ENCODE results near the gene HMGA1.

The HMGA1 gene

DNA sequence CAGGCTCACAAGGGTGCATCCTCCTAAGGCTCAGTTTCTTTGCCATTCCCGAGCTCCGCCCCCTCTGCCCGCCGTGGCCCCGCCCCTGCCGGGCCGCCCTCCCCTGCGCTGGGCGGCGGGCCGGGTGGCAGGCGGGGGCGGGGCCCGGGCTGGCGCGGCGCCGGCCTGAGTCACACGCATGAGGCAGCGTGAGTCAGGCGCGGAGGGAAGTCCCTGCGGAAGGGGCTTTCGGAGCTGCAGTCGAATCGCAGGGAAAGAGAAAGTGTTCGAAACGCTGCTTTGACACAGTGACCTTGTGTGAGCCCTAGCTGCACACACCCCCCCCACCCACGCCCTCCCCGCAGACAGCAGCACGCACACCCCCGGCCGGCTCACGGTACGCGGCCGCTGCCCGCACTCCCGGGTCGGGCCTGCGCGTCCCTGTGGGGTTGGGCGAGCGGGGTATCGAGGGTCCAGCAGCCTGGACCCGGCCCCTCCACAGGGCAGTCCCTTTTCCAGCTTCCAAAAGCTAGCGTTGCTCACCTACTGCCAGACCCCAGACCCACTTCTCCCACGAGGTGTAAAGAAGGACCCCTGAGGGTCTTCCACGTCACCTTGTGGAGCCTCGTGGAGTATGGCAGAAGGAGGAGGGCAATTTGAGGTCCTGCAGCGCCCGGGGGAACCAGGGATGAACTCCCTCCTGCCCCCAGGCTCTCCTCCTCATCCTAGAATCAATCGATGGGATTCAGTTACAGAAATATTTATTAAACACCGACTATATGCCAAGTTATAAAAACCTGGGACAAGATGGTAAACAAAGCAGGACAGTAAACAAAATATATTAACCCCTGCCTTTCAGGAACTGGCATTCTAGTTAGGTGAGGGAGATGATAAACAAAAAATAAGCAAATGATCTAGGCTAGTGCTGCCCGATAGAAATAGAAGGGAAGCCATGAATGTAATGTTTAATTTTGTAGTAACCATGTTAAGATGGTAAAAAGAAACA lies 12.4 kb upstream of the HMGA1 start:
- peak; percentile 95 for DNase-seq

DNA sequence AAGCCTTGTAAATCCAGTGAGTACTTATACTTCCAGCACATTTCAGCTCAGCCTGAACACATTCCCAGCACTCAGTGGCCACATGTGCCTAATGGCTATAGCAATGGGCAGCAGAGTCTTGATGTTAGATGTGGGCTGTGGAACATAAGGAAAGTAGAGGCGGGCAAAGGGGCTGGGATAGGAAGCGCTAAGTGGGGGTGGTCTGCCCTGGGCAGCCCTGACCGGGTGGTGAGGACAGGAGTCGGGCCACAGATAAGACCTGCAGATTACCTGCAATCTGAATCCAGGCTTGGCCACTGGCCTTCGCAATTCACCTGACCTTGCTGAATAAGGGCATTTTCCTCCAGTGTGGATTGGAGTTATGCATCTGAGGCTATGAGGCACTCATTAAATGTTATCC lies 11.1 kb upstream of the HMGA1 start:
- no peak for DNase-seq

DNA sequence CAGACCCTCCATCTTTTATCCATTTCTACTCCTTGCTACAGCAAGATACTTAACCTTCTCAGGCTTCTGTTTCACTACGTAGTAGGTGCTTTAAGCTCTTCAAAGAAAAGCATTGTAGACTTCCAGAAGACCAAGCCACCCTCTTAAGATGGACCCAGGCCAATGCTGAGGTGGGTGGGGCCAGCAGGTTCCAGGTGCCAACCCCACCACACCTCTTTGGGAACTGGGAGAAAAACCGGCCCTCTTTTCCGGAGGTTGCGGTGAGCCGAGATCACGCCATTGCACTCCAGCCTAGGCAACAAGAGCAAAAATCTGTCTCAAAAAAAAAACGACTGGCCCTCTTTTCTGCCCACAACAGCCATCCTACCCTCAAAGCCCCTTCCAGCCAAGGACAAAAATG lies 10.6 kb upstream of the HMGA1 start:
- no peak for DNase-seq

DNA sequence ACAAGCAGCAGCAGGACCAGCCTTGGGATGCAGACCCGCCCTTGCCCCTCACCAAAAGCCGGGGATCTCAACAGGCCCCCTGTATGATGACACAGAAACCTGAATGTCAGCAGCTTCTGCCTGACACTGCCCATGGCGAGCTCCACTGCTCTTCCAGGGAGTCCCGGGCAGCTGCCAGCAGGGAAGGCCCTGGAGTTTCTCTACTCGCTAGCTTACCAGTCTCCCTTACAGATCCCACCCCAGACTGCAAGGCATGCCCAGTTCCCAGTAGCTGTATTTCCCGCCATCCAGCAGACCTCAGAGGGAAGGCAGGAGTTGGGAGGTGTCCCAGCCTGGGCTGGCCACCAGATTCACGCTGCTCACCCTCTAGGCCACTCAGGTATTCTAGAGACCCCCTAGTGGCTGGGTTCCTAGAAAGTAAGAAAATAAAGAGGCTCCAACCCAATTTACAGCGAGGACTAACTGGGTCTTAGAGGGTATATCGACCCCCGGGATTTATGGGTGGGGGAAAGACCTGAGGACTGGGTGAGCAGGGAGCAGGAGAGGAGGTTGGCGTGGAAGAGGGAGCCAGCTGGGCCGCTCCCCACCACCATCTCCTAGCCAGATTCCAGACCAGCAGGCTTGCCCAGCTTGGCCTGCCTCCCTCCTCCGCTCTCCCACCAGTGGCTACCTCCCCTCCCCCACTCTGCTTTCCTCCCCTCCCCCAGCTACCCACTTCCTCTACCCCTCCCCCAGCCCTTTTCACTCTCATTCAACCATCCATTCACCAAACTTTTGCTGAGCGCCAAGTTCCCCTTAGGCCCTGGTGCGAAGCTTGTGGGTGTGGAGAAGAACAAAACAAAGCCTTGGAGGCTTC lies 9.7 kb upstream of the HMGA1 start:
- DNase-seq, result no peak

DNA sequence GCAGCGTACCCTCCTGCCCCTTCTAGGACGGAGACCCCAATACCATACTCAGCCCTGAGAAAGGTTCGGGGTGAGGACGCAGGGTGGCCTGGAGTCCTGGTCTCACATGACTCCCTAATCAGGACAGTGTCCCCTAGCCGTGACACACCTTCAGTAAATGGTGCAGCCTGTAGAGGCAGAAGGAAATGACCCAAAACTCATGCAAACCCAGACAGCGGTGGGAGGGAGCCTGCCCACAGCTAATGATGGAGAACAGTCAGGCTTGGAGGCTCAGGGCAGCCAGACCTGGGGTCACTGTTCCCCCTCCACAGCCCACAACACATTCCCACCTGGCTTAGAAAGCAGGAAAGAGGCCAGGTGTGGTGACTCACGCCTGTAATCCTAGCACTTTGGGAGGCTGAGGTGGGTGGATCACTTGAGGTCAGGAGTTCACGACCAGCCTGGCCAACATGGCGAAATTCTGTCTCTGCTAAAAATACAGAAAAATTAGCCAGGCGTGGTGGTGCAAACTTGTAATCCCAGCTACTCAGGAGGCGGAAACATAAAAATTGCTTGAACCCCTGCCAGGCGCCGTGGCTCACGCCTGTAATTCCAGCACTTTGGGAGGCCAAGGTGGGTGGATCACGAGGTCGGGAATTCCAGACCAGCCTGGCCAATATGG lies 8.8 kb upstream of the HMGA1 start:
- no peak for DNase-seq

DNA sequence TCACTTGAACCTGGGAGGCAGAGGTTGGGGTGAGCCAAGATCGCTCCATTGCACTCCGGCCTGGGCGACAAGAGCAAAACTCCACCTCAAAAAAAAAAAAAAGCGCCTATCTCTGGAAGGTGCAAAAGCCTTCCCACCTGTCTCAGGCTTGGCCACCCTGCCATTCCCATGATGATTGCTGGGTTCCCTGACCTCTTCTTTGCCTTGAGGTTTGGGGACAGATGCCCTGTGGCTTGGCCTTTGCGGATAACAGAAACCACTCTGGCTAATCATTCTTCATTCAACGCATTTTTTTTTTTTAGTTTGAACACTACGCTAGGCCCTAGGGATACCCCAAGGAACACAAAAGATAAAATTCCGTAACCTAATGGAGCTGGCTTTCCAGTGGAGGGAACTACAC lies 6.8 kb upstream of the HMGA1 start:
- DNase-seq, result no peak

DNA sequence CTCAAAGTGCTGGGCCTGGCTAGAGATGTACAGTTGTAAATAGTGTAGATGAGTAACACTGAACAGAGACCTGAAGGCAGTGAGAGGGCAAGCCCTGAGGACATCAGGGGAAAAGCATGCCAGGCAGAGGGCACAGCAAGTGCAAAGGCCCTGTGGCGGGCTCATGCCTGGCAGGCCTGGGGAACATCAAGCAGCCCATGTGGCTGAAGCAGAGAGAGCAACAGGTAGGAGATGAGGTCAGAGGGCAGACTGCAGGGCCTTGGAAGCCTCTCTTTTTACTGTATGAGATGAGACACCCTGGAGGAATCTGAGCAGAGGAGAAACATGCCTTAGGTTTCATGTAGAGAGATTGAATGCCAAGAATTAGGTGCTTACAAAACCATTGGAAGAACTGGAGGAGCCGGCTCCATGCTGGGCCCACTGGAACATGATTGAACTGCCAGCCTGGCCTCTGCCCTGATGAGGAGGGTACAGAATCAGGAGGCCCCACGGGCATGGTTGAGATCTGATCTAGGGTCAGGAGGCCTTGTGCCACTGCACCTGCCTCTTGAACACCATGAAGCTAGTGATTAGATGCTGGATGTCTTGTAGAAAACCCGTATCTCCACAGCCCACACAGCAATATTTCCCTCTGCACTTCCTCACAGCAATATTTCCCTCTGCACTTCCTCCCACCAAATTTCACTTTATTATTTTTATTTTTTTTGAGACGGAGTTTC lies 5.9 kb upstream of the HMGA1 start:
- no peak for DNase-seq

DNA sequence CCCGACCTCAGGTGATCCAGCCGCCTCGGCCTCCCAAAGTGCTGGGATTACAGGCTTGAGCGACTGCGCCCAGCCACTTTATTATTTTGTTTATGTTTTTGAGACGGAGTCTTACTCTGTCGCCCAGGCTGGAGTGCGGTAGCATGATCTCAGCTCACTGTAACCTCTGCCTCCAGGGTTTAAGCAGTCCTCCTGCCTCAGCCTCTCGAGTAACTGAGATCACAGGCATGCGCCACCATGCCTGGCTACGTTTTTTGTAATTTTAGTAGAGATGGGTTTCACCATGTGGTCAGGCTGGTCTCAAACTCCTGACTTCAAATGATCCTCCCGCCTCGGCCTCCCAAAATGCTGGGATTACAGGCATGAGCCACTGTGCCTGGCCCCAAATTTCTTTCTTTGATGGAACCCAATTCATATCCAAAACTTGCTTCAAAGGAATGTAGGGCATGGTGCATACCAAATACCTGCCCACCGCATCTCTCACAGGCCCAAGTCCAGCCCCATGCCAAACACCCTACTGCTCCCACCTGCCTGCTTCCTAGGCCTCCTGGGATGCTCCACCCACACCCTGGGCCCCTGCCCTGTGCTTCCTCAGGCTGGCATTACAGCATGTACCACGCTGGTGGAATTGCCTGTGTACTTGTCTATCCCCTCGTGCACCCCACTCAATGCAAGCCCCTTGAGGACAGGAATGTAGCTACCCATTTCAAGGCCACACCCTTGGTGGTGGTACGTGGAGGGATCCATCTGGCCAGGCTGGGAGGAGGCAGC lies 4.9 kb upstream of the HMGA1 start:
- no peak for DNase-seq

DNA sequence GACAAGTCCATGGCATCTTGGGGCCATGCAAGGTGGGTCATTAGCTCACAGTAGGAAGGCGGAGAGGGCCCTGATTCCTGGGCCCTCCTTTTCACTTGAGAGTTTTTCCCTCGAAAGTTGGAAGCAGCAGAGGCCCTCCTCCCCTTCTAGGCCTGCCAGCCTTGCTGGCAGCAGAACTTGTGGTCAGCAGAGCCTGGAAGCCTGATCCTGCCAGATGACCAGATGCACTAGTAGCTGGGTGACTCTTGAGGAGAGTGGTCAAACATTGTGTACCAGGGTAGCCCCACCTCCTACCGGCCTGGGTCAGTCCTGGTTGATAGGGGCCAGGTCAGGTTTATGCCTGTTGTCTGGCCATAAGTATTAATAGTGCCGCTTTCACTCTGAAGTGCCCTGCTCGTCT lies 3.8 kb upstream of the HMGA1 start:
- no peak for DNase-seq

DNA sequence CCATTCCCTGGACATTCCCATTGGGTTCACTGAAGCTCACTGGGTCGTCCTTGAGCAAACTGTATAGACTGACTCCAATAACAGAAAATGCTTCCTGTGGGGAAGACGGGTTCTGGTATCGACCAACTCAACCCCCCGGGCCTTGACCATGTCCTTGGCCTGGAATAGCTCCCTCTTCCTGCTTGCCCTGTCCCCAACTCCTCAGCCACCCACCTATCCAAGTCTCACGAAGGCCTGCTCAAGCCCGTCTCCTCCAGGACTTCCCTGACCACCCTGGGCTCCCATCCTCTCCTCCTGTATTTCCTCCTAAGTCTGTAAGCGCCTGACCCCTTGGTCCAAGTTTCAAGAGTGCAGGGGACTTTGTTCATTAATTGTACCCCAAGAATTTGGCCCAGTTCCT lies 2.8 kb upstream of the HMGA1 start:
- DNase-seq, result no peak

DNA sequence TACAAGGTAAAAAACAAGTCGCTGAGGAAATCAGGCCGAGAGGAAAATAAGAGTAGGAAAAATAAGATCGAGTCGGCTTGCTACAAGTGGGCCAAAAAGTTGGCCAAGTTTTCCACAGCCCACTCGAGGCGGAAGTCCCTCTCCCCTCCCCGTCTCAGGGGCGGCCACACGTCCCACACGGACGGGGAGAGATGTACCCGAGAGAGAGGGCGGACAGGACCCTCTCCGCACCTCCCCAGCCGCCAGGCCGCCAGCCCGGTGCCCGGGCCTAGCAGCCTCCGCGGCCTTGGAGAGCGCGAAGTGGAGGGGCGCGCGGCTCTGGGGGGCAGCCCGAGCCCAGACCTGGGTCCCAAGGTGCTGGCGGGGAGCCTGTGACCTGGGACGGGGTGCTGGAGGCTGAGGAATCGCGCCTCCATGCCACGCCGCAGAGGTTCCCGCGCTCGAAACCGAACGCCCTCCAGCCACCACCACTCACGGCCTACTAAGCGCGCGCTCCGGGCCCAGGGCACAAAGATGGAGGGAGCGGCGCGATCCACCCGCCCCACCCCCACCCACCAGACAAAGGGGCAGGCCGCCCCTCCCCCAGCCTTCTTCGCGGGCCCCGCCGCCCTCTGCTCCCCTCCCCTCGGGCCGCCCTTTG lies 1.9 kb upstream of the HMGA1 start:
- DNase-seq, result peak; percentile 36

DNA sequence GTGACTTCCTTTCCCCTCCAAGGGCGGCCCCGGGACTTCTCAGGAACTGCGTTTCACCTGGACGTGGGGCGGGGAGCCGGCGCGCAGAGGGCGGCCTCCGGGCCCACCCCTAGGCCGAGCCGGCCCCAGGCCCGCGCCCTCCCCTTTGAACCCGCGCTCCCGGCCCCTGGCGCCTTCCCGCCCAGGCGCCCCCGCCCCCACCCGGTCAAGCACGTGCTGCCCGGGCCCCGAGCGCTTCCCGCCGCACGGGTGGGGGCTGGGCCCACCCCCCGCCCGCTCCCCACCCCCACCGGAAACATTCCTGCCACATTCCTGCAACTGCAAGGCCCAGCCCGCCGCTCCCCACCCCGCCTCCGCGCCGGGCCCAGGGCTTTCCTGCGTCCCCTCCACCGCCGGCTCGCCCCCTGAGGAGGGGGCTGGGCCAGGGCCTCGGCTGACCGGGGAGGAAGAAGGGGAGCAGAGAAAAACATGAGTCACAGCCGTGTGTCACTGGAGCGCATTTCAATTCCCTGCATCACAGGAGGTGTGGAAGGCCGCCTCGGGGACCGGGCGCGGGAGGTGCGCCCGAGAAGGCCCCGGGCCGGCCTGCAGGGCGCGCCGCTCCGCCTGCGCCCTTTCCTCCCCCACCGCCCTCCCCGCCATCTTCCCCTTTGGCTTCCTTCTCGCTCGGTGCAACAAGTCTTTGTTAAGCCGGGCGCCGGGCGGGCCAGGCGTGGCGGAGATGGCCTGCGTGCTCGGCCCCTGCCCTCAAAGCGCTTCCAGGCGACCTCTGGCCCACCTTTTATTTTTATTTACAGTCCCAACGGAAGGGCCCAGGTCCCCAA lies 1.2 kb upstream of the HMGA1 start:
- peak; percentile 80 for DNase-seq

DNA sequence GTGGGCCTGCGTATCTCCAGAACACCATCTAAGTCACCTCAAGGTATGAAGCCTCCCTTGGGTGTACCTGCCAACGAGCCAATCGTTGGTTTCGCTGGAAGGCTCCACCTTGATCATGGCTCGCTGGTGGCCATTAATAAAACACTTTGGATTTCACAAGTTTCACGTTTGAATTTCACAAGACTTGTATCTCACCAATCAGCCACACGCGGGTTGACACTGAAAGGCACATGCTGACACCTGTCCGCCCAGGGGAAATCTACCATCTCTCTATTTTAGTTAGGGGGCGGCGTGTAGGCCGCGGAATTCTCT lies 586 bp upstream of the HMGA1 start:
- DNase-seq, result no peak

DNA sequence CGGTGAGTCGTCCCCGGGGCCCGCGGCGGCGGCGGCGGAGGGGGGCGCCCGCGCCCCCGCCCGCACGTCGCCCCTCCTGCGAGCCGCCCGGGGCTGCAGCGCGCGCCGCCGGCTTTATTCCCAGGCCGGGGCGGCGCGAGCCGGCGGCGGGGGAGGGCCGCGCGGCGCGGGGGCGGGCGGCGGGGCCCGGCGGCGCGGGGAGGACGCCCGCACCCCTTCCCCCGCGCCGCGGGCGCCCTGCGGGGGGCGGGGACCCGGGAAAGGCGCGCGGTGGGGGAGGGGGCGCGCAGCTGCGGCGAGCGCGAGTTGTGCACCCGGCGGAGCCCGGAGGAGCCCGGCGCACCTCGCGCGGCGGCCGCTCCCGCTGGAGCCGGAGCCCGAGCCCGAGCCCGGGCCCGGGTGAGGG lies 646 bp downstream of the HMGA1 start:
- peak; percentile 57 for DNase-seq

DNA sequence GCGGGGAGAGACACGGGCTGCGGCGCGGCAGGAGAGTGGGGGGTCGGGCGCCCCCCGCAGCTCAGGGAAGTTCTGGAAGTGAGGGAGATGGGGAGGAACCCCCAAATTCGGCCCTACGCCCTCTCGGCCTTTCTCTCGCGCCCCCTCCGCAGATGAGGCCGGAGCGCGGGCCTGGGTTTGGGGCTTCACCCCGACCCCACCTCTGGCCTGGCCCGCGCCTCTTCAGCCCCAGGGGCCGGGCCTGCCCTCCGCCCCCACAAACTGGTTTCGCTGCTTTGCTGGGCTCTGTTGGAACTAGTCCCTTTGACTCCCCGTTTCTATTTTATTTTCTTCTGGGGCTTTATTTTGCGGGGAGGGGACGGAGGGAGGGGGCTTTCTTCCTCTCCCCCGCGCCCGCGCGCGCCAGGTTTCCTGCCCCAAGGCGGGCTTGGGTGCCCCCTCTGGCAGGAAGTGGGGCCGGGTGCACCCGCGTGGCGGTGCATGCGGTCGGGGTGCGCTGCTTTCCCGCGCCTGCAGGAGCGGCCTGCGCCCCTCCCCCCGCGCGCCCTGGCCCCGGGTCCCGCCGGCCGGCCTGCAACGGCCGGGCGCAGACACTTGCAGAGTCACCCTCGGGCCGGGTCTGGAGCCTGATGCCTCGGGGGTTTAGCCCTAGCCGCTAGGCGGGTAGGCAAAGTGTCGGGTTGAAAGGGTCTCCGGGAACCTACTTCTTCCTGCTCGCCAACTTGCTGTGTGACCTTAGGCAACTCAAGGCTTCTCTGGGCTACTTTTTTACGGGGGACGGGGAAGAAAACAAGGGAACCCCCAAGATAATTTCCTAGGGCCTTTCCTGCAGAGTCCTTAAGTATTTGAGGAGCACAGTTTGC lies 1.3 kb downstream of the HMGA1 start:
- DNase-seq, result peak; percentile 75

DNA sequence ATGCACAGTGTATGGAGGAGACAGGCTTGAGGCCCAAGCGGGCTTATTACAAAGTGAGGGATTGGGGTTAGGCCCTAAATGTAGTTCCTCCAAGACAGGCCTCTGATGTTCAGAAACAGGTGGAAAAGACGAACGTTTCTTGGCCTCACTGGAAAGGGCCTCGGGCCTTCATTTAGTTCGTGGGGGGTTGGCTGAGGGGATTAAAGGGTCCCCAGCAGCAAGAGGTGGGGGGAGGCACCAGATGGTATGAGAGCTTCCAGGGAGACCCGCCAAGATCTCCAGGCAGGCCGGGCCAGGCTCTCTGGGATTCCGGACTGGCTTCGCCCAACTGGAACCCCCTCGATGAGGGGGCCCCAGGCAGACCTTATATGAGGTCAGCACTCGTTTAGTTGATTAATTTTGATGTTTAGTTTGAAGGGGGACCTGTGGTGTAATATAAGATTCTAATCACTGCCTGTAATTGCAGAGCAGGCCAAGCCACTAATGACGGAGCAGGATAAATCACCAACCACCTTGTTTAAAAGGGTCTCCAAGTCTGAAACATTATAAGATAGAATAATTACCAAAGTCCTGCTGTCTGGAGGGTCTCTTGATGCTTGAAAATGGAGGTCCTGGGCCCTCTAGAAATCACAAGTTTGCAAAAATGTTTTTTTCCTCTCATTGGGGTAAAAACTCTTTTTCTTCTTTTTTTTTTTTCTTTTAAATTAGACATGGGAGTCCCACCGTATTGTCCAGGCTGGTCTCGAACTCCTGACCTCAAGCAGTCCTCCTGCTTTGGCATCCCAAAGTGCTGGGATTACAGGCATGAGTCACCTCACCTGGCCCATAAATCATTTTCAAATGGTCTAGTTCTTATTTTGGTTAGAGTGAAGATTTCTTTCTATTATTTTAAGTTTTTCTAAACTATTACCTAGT lies 2.2 kb downstream of the HMGA1 start:
- DNase-seq, result no peak

DNA sequence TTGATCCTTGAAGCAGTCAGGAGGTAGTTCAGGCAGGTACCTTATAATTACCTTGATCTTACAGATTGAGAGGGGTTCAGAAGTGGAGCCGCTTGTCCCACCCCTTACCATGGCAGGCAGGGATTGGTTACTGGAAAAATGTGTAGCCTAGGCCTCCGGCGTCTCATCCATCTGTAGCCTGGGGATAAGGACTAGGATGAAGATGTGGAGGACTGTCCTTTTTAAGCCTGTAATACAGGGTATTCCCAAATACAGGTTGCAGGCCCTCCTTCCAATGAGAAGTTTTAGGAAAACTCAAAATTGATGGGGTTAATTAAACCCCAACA lies 2.8 kb downstream of the HMGA1 start:
- DNase-seq, result no peak

DNA sequence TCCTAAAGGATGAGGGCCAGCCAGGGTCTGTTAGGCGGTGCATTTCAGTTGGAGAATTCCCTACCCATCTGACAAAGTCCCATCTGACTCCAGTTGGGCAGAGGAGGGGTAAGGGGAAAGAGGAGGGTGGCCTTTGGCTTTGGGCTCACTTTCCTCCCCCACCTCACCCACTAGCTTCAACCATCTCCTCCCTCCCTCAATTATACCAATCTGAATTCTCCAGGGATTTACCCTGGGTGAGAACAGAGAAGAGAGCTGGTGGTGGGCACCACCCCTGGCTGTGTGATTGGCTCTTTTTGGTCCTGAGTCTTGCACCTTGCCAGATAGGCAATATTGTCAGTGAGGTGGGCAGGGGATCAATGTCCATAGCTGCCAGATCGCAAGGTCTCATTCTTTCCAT lies 3.2 kb downstream of the HMGA1 start:
- no peak for DNase-seq

Data from activated T-cell treated with anti-CD3 and anti-CD28 coated beads, Interleukin-2, amount 50 U/mL, for 1 hour (primary cell).